GM12891 (cell line): ENCODE measurements around the gene ATXN1.

Experiments
- PAX5 ChIP-seq: IDR thresholded peaks from 2 replicates; pipeline ENCODE4 v1.6.1; 2011; ENCODE audit warnings: low read length, moderate library complexity, mild to moderate bottlenecking; ENCODE audit not compliant: insufficient read depth, severe bottlenecking
- POLR2A ChIP-seq: IDR thresholded peaks from 2 replicates; pipeline ENCODE4 v1.6.1; 2011; ENCODE audit warnings: low read depth, low read length, control low read depth
- POLR2AphosphoS5 ChIP-seq: IDR thresholded peaks from 2 replicates; pipeline ENCODE4 v1.6.1; 2011; ENCODE audit warnings: low read depth, low read length, control low read depth
- SPI1 ChIP-seq: IDR thresholded peaks from 2 replicates; pipeline ENCODE4 v1.6.1; 2011; ENCODE audit warnings: low read depth, low read length, control low read depth
- TAF1 ChIP-seq: IDR thresholded peaks from 2 replicates; pipeline ENCODE4 v1.6.1; 2011; ENCODE audit warnings: low read depth, low read length, control low read depth

DNA sequence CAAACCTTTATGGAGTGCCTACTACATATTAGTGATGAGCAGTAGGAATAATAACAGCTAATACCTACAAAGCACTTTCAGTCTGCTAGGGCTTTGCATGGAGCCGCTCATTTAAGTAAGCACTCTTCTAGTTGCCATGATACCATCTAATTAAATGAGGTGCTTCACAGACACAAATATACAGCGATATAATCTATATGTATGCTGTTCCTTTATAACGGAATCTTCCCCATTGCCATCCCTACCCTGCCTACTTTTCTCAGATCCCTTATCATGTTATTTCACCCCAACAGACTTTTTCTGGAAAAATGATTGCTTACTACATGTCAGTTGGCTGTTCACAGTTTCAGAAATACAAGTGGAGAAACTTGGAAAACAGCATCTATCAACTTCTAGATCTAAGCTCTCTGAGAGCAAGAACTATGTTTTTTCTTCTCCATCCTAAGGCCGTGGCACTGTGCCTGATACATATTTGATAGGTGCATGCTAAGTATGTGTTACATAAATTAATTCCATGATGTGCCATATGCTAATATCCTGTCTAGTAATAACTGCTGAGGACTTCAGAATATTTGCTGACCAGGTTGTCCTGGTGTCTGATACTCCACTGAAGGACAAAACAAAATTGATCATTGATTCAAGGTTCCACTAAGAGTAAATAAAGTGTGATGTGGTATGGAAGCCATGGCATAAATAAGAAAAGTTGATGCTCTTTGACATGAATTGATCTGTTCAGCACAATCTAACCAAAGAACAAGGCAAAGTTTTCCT is 398.3 kb downstream of the ATXN1 start:
- TF ChIP-seq POLR2A = no peak
- TF ChIP-seq POLR2AphosphoS5 = no peak
- no peak for TF ChIP-seq SPI1
- no peak for TF ChIP-seq TAF1
- TF ChIP-seq PAX5 = no peak
